ENCODE measurements around the gene OXER1. TPM values are rescaled to one million over a fixed set of nuclear protein-coding genes. Genes with fewer than 3 reads are reported as not detected.

Gene OXER1
- total RNA-seq, 2 experiments from 2014 or later, result 0.40 TPM; not detected in 1

- no peak overlapping the region for H3K27ac Mint-ChIP-seq
- H3K27me3 Mint-ChIP-seq, result peaks cover 28% of the 10 kb centered on the region
- H3K9me3 Mint-ChIP-seq, result no peaks in the 10 kb centered on the region
- no peak for TF ChIP-seq CTCF (IDR thresholded peaks at IDR 0.05)
- CTCF ChIA-PET, result no interaction called here
- POLR2A ChIA-PET, result interaction anchor here (1.8 kb wide), 1 partner anchor 23 kb away, joined by 4 read pairs; no protein-coding TSS in a partner anchor
- no peak overlapping the region for H3K4me3 Mint-ChIP-seq
- ATAC-seq (peak; percentile 80), DNase-seq (peak; percentile 68)
- H3K4me1 Mint-ChIP-seq (ENCODE audit: low read depth), result peaks cover 13% of the 10 kb centered on the region
- H3K36me3 Mint-ChIP-seq (ENCODE audit: low read depth), result no peaks in the 10 kb centered on the region
- intact Hi-C loops (cut with micrococcal nuclease), result no loop called here
These were observed 24.0 kb upstream of the OXER1 start for GRCh38 chr2:42787788-42788477.

GRCh38 chr2:42787424-42787787, 23.5 kb upstream of the OXER1 start:
- intact Hi-C loops (cut with micrococcal nuclease), result no loop called here
- ChIA-PET CTCF (no interaction called here), POLR2A (interaction anchor here (1.1 kb wide), 1 partner anchor 22 kb away, joined by 4 read pairs; no protein-coding TSS in a partner anchor)
- ATAC-seq (no peak), DNase-seq (no peak)
- Mint-ChIP-seq H3K27me3 (peaks cover 28% of the 10 kb centered on the region), H3K9me3 (no peaks in the 10 kb centered on the region), H3K4me1 (ENCODE audit: low read depth) (peaks cover 13% of the 10 kb centered on the region), H3K27ac (no peak overlapping the region), H3K4me3 (no peak overlapping the region), H3K36me3 (ENCODE audit: low read depth) (no peaks in the 10 kb centered on the region)
- TF ChIP-seq CTCF (IDR thresholded peaks at IDR 0.05), result no peak

- ATAC-seq (no peak), DNase-seq (no peak)
- H3K9me3 Mint-ChIP-seq, result no peaks in the 10 kb centered on the region
- POLR2A ChIA-PET, result interaction anchor here (1.1 kb wide), 1 partner anchor 23 kb away, joined by 4 read pairs; no protein-coding TSS in a partner anchor
- H3K27ac Mint-ChIP-seq, result no peak overlapping the region
- intact Hi-C loops (cut with micrococcal nuclease), result no loop called here
- H3K36me3 Mint-ChIP-seq (ENCODE audit: low read depth), result no peaks in the 10 kb centered on the region
- TF ChIP-seq CTCF (IDR thresholded peaks at IDR 0.05), result no peak
- H3K4me1 Mint-ChIP-seq (ENCODE audit: low read depth), result peaks cover 9% of the 10 kb centered on the region
- no peak overlapping the region for H3K4me3 Mint-ChIP-seq
- H3K27me3 Mint-ChIP-seq, result peaks cover 24% of the 10 kb centered on the region
- CTCF ChIA-PET, result no interaction called here
These were observed 22.8 kb upstream of the OXER1 start for GRCh38 chr2:42786561-42787345.

GRCh38 chr2:42784204-42784880, 20.4 kb upstream of the OXER1 start:
- POLR2A ChIA-PET, result interaction anchor here (1.3 kb wide), 1 partner anchor 10 kb away, joined by 3 read pairs; no protein-coding TSS in a partner anchor
- H3K36me3 Mint-ChIP-seq (ENCODE audit: low read depth), result peaks cover 5% of the 10 kb centered on the region
- DNase-seq (no peak), ATAC-seq (no peak)
- TF ChIP-seq CTCF (IDR thresholded peaks at IDR 0.05), result no peak
- H3K27ac Mint-ChIP-seq, result no peak overlapping the region
- intact Hi-C loops (cut with micrococcal nuclease), result no loop called here
- H3K4me1 Mint-ChIP-seq (ENCODE audit: low read depth), result peaks cover 9% of the 10 kb centered on the region
- CTCF ChIA-PET, result no interaction called here
- H3K27me3 Mint-ChIP-seq, result peaks cover 6% of the 10 kb centered on the region
- no peak overlapping the region for H3K4me3 Mint-ChIP-seq
- H3K9me3 Mint-ChIP-seq, result peaks cover 4% of the 10 kb centered on the region
